GM12875 (cell line): Measurements from ENCODE around the gene SLC34A2.

Experiments used
- H3K4me3 ChIP-seq: one replicate; pipeline ENCODE4 v1.5.1; 2011; ENCODE audit warnings: low read depth, low read length, control low read depth
- TF ChIP-seq, protein P1 (sequence below): IDR thresholded peaks from 2 replicates; pipeline ENCODE4 v1.5.1; 2011; ENCODE audit warnings: low read depth, mild to moderate bottlenecking, control low read depth, inconsistent platforms, low read length, moderate library complexity, borderline replicate concordance; ENCODE audit not compliant: insufficient read depth

Gene SLC34A2

DNA sequence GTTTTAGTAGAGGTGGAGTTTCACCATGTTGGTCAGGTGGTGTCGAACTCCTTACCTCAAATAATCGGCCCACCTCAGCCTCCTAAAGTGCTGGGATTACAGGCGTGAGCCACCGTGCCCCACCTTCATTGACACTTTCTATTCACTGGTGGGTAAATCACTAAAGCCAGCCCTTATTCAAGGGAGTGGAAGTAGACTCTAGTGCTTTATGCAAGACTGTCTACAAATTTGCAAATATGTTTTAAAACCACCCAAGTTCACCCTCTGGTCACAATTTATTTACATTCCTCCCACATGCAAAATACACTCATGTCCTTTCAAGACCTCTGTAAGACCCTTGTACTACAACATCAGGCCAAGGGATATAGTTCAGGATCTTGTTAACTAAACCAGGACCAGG is 45.0 kb downstream of the SLC34A2 start:
- H3K4me3 ChIP-seq = no peak overlapping the region
- TF ChIP-seq, protein P1, sequence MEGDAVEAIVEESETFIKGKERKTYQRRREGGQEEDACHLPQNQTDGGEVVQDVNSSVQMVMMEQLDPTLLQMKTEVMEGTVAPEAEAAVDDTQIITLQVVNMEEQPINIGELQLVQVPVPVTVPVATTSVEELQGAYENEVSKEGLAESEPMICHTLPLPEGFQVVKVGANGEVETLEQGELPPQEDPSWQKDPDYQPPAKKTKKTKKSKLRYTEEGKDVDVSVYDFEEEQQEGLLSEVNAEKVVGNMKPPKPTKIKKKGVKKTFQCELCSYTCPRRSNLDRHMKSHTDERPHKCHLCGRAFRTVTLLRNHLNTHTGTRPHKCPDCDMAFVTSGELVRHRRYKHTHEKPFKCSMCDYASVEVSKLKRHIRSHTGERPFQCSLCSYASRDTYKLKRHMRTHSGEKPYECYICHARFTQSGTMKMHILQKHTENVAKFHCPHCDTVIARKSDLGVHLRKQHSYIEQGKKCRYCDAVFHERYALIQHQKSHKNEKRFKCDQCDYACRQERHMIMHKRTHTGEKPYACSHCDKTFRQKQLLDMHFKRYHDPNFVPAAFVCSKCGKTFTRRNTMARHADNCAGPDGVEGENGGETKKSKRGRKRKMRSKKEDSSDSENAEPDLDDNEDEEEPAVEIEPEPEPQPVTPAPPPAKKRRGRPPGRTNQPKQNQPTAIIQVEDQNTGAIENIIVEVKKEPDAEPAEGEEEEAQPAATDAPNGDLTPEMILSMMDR = no peak

DNA sequence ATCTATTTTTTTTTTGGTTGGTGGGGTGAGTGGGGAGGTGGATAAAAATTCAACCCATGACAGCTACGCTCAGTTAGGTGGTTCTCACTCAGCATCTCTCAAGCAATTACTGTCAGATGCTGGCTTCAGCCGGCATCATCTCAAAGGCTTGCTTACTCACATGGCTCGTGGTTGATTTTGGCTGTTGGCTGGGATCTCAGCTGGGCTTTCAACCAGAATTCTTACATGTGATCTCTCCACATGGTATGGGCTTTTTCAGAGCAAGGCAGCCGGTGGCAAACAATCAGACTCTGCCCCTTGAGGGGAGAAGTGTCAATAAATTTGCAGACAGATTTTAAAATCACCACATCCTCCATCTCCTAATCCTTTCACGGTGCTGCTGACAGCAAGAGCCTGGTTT is 47.2 kb downstream of the SLC34A2 start:
- TF ChIP-seq, protein P1 = no peak
- H3K4me3 ChIP-seq = no peak overlapping the region

DNA sequence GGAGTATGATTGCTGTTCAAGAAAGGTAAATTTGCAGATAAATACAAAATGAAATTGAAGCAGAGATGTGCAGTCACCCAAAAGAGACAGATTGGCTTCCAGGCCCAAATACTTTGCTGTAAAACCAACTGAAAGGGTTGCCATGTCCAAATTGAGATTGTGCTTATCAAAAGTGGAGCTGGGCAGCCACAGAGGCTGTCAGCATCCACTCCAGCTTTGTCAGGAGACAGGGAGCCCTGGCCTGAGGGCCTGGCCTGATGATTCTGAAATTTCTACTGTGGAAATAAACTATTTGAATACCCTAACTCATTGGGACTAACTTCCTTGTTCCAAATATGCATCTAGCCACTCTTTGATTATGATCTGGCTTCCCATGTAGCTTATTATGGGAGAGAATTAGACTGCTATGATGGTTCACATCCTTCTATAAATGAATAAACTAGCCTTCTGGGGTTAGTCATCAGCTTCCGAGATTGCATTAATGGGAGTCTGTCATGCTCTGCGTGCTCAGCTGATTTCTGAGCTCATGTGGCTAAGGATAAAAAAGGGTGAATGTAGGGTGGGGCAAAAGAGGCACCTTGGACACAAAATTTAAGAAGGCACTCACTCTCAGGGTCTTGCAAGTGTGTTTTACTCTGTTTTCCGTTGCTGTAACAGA is 48.2 kb downstream of the SLC34A2 start:
- no peak overlapping the region for H3K4me3 ChIP-seq
- TF ChIP-seq, protein P1 = no peak

DNA sequence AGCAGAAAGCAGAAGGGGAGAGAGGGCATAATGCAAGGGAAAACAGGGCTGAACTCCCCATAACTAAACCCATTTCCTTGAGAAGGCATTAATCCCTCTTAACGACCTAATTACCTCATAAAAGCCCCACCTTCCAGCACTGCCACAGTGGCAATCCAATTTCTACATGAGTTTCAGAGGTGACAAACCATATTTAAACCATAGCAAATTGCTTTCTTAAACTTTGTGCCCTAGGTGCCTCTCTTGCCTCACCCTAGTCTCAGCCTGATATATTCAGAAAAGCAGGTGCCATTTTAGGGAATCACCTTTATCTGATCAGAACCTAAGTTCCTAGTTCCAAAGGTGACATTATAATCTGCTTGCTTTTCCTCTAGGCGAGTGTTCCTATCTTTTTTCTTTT is 48.9 kb downstream of the SLC34A2 start:
- TF ChIP-seq, protein P1 = no peak
- H3K4me3 ChIP-seq = no peak overlapping the region

DNA sequence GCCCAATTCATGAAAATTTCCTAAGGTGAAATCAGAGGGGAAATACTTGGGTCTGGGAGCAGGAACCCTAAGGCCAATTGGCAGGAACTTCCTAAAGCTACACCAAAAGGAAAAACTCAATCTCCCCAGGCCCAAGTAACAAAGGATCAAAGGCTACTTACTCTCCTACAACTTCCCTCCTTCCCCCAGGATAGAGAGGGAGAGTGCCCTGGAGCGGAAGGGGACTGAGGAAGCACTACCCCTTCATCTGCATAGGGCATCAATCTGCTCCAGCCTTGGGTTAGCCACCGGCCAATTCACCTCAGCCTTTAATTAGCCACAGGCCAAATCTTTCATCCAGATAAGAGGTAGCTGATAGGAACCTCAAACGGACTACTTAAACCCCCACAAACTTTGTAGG is 55.0 kb downstream of the SLC34A2 start:
- H3K4me3 ChIP-seq = no peak overlapping the region
- TF ChIP-seq, protein P1 = no peak

DNA sequence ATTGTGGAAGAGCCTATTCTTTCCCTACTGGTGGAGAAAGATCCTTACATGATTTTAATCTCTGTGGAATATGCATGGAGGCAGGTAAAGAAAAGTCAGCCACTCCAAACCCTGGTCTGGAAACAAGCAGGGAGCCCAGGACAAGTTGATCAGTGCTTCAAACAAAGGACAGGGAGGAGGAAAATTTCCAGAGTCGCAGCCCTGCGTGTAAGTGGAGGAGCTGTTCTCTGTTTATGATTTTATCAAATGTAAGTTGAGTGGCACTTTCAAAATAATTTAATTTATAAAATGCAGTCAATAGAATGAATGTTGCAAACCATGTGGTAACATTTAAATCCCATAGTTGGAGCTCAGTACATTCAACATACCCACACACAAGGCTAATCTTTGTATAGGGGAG is 57.0 kb downstream of the SLC34A2 start:
- H3K4me3 ChIP-seq = no peak overlapping the region
- TF ChIP-seq, protein P1 = no peak

DNA sequence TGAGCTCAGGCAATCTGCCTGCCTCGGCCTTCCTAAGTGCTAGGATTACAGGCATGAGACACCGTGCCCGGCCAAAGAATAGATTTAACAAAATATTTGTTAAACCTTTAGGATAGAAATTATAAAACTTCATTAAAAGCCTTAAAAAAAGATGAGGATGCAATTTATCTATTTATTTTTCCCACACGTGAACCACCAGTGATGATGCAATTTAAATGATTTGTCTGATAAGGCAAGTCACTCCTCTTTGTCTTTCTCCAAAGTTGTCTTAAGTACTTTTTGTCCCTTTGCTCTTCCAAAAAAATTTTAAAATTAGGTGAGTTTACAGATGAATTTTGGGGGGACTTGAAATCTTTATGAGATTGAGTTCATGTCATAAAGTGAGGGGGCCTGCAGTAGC is 58.2 kb downstream of the SLC34A2 start:
- H3K4me3 ChIP-seq = no peak overlapping the region
- TF ChIP-seq, protein P1 = no peak
